Hepatocyte (in vitro differentiated cells): ENCODE results near the gene OR56A4.

Experiments used
- EZH2 ChIP-seq: fragments of 200-600 bp; sonication (generic); IDR thresholded peaks from 2 replicates; pipeline ENCODE4 v1.6.1; 2016; ENCODE audit warnings: antibody characterized with exemption, mild to moderate bottlenecking, borderline replicate concordance
- EZH2phosphoT487 ChIP-seq: fragments of 200-600 bp; sonication (generic); IDR thresholded peaks from one replicate; pipeline ENCODE4 v1.6.1; 2018; ENCODE audit warnings: antibody characterized with exemption, mild to moderate bottlenecking, low read depth, moderate library complexity; ENCODE audit not compliant: unreplicated experiment, severe bottlenecking
- TF ChIP-seq, protein P1 (sequence below): fragments of 200-600 bp; sonication (generic); IDR thresholded peaks from 2 replicates; pipeline ENCODE4 v1.5.1; 2016; ENCODE audit warnings: antibody characterized with exemption, mild to moderate bottlenecking; ENCODE audit not compliant: poor library complexity

DNA sequence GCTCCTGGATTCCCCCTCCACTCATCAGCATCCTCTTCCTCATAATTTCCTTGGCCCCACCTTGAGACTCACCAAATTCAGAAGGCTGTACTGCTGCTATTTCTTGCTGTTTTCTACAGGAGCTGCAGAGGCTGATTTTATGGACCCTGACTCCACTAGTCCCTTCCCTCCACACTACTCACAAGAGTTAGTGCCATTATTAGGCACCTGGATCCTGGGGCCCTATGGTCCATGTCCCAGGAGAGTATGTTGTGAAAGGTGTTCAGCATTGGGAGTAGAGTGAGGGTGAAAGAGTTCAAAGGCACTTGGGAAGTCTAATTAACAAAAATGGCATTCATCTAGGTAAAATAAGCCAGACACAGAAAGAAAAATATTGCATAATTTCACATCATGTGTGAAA is at the start of gene OR56A4:
- TF ChIP-seq, protein P1, sequence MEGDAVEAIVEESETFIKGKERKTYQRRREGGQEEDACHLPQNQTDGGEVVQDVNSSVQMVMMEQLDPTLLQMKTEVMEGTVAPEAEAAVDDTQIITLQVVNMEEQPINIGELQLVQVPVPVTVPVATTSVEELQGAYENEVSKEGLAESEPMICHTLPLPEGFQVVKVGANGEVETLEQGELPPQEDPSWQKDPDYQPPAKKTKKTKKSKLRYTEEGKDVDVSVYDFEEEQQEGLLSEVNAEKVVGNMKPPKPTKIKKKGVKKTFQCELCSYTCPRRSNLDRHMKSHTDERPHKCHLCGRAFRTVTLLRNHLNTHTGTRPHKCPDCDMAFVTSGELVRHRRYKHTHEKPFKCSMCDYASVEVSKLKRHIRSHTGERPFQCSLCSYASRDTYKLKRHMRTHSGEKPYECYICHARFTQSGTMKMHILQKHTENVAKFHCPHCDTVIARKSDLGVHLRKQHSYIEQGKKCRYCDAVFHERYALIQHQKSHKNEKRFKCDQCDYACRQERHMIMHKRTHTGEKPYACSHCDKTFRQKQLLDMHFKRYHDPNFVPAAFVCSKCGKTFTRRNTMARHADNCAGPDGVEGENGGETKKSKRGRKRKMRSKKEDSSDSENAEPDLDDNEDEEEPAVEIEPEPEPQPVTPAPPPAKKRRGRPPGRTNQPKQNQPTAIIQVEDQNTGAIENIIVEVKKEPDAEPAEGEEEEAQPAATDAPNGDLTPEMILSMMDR, result no peak
- TF ChIP-seq EZH2 (no peak), EZH2phosphoT487 (no peak)
